Stimulated activated naive CD8-positive, alpha-beta T cell treated with anti-CD3 and anti-CD28 coated beads, Interleukin-15, Interleukin-2, amounts not matched to agents 100 U/mL and 50 U/mL, for 24 hours (primary cell): ENCODE measurements around the gene TULP1.

ENCODE experiments used
- ATAC-seq: fragments of 150-1000 bp; cut with Tn5 transposase; one replicate; pipeline ENCODE4 v1.10.0; 2021
- DNase-seq: peaks from one replicate; pipeline ENCODE4 v3.0.0; 2021

The TULP1 gene

DNA sequence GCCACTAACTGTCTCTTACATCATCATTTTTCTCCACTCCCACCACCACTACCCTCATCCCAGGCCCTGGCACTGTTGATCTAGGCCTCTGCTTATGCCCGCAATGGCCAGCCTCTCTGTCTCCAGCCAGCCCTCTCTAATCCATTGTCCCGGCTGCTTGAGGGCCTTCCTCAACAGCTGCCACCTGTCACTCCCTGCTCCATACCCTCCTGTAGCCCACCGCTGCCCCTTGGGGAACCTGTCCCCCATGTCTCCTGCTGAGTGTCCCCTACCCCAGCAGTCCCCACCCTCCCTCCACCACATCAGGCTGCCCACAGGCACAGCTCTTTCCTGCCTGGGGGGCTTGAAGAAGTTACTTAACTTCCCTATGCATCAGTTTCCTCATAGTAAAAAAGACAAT is 29.2 kb downstream of the TULP1 start:
- no peak for ATAC-seq
- DNase-seq, result no peak

DNA sequence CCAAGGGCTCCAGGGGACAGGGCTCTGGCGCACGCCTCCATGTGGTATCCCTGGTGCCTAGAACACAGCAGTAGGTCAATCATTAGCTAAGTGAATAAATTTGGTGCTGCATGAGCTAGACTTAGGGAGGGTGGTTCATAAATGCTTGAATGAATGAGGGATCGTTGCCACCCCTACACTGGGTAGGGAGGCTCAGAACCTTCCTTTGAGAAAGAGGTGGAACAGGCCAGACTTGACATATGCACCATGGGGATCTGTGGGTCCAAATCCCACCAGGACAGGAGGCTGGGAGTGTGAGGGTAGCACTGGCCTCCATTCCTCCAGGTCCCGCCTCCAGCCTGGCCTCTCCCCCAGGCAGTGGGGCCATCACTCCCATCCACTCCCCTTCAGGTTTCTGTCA is 29.6 kb downstream of the TULP1 start:
- no peak for DNase-seq
- ATAC-seq, result no peak

DNA sequence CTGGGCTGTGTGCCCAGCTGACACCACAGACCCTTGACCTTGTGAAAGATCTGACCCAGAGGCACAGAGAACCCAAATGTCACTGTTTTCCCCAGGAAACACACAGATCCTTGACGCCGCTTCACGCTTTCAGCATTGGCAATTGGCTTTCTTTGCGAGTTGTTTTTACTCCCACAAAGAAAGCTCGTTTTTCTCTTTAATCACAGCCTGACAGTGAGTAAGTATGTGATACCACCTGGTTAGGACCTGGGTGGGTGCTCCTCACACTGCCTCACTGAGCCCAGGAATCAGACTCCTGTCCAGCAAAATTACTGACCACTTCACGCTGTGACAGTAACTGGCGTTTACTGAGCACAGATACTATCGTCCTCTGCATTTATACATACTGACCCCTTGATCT is 31.5 kb downstream of the TULP1 start:
- no peak for DNase-seq
- no peak for ATAC-seq

DNA sequence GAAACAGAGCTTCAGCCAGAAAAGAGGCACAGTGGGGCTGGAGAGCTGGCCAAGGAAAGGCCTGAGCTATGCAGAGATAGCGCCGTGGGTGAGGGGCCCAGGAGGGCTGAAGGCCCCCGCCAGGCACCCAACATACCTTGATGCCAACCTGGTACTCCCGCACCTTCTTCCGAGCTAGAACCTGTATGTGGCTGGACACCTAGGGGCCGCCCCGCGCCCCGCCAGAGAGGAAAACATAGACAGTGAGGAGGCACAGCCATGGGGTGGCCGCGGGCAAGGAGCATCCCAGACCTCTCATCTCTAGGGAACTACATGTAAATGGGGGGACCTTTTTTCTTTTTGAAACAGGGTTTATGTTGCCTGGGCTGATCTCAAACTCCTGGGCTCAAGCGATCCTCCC is 32.5 kb downstream of the TULP1 start:
- DNase-seq, result no peak
- no peak for ATAC-seq

DNA sequence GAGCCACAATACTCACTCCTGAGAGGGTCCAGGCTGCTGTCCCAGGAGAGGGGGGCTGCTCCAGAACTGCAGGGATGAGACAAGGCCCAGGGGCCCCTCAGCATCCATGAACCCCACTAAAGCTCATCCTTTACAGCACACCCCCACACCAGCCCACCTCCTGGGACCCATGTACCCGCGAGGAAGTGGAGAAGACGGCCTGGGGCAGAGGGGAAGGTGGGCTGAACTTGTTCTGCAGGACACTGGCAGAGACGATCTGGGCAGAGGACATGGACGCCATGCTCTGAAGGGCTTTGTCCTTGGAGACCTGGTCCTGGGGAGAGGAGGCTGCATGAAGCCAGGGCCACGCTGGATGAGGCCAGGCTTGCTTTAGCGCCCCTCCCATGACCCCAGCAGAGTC is 34.4 kb downstream of the TULP1 start:
- DNase-seq (no peak), ATAC-seq (no peak)

DNA sequence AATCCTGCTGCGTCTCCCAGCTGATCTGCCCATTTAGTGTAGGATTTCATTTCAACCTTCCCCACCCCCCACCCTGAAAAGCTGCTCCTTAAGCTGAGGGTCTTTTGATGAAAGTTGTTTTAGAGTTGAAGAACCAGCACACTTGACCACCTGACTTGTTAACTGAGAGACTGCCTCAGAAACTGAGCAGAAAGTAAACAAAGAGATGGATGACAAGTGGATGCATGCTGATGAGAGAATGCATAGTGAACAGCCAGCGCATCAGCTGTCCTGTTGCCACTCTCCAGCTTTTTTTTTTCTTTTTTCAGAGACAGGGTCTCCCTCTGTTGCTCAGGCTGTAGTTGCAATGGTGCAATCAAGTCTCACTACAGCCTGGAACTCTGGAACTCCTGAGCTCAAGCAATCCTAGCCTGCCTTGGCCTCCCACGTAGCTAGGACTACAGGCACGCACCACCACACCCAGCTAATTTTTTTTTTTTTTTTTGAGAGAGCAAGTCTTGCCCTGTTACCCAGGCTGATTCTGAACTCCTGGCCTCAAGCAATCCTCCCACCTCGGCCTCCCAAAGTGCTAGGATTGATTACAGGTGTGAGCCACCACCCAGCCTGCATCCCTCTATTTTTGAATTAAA is 35.0 kb downstream of the TULP1 start:
- ATAC-seq (no peak), DNase-seq (no peak)

DNA sequence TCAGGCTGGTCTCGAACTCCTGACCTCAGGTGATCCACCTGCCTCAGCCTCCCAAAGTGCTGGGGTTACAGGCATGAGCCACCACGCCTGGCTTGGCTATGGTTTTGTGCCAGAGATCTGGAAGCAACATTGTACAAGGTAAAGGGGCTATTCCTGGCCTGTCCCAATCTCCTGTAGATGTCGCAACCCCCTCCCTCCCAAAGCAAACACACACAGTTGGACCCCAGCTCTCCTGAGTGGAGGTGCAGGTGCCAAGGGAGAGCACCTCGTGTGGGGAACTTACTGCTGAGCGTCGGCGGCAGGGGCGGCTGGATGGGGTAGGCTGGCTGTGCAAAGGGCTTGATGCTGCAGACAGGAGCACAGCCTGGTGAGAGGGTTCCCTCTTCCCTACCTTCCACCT is 35.7 kb downstream of the TULP1 start:
- ATAC-seq (no peak), DNase-seq (no peak)

DNA sequence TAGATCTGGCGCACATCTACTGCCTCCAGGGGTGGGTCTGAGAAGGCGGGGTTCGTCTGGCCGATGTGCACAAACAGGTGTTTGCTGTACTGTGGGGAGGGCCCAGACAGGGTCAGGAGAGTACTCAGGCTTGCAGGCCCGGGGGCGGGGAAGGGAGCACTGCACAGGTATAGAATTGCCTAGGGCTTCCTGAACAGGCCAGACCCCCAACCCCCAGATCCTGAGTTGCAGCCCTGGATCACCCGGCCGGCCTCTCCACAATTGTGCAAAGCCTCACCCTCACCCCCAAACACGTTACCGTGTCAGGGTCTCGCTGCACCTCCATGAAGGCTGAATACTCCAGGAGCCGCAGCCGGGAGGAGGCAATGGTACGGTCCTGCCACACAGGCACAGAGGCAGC is 36.7 kb downstream of the TULP1 start:
- no peak for ATAC-seq
- no peak for DNase-seq

DNA sequence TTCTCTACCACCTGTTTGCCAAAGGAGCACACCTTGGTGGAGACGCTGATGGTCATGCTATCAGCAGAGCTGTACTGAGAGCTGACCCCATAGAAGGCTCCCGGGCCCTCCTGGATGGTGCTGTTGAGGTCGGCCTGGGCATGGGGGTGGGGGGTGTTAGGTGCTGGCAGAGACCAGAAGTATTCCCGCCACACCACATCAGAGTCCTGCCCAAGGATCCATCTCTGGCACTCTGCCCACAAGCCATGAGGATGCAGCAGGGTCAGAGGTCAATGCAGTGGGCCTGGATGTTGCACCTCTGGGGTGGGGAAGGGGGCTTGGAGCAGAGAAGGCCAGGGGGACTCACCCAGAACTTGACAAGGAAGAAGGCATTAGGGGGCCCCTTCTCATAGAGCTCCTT is 37.1 kb downstream of the TULP1 start:
- DNase-seq (no peak), ATAC-seq (no peak)

DNA sequence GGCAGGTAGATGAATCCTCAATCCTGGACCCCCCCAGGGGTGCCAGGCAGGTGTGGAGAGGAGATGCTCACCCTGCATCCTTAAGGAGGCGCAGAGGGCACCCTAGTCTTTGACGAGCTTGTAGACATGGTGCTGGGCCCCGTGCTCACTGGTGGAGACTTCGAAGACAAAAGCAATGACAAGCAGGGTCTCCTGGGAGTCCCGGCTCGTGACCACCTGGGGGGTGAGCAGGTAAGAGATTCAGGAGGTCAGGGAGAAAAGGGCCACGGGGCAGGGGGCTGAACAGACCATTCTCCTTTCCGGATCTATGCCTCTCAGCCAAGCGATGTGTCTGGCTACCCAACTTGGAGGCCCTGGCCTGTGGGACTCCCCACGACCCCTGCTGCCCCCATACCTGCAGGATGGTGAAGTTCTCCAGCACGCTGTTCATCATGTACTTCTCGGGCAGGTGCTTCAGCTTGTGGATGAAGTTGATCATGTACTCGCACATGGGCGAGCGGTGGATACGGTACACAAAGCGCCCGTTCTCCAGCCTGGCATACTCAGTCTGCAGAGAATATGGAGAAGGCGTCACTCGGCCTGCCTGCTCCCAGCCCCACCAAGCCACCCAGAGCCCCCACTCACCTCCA is 37.6 kb downstream of the TULP1 start:
- ATAC-seq, result peak; percentile 7

DNA sequence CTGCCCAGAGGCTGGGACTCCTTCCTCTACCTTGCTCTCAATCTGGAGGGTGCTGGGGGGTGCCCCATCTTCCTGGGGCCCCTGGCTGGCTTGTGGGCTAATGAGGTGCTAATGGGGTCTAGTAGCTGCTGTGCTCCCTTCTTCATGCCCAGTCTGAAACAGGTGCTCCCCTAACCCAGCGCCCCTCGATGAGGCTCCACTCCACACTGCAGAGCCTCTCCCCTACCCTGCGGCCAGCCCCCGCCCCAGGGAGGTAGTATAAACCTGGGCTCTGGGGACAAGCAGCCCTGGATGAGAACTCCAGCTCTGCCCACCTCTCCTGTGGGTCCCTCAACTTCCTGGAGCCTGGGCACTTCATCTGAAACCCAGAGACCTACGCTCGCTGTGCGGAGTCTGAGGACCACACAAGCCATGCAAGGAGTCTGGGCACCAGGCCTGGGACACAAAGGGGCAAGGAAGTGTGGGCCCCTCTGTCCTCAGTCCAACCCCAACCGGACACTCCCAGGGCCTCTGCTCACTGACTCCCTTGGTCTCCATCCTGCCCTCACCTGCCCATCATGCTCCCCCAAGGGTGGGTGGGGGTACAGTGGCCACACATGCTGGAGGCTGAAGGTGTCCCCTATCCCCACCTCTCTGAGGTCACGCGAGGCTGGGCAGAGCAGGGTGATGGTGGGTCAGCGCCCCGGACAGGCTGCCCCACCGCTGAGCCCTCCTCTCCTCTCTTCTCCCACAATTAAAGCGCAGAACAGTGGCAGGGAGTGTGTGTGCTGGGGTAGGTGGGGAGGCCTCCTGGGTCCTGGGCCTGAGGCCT is 38.4 kb downstream of the TULP1 start:
- ATAC-seq, result peak; percentile 19
- peak; percentile 51 for DNase-seq

More for the DNA sequence above, 37.6 kb downstream of the TULP1 start:
- DNase-seq, result no peak

DNA sequence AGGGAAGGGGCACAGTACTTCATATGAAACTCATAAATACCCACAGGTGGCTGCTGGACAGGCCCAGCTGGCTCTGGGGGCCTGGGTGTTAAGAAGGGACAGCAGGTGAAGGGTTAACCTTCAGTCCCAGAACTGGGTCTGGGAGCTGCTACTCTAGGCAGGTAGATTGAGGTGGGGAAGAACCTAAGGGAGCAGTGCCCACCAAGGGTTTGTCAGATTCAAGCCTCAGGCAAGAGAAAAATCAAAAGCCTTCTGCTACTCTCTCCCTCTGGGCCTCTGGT is 38.9 kb downstream of the TULP1 start:
- no peak for DNase-seq
- ATAC-seq, result no peak

DNA sequence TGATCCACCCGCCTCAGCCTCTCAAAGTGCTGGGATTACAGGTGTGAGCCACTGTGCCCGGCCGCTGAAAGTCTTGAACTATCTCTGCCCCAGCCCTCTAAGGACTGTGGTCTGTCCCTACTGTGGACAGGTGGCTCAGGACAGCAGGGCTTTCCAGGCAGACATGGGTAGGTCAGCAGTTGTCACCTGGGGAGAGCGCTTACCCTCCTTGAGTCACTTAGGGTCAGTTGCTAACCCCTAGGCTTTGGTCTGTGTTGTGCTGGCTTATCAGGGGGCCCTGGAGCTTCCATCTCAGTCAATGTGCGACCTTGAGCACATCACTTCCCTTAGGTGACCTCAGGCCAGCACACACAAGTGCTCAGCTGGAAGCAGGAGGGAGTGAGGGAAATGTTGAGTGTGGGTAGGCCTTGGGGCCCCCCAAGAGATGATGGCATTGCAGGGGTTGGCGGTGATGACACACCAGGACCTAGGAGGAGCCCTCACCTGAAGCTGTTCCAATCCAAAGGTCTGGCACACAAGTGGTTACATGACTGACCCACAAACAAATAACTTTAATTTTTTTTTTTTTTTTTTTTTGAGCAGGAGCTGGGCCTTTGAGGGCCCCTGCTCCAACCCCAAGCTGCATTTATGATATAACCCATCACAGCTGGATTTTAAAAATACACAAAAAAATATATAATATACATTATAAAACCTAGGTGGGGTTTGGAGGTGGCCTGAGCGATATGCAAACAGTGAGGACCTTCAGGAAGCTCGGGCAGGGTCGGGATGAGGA is 39.4 kb downstream of the TULP1 start:
- ATAC-seq (peak; percentile 28), DNase-seq (no peak)

DNA sequence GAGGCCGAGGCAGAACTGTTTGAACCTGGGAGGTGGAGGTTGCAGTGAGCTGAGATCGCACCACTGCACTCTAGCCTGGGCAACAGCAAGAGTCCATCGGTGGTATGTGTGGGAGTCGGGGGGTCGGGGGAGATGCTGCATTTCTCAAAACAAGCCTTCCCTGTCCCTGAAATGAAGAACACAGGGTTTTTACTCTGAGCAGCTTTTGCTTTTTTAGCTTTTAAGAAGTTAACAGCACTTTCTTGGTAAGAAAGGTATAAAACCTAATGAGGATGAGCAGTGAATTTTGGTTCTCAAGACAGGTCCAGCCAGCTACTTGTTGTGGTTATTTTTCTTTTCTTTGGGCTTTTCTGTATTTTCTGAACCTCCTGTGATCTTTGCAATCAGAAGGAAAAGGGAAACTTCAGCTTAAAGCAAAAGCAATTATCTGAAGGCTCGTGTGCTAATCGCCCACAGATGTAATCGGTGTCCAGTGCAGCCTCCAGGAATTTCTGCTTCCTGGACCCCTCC is 40.8 kb downstream of the TULP1 start:
- ATAC-seq (no peak), DNase-seq (no peak)

DNA sequence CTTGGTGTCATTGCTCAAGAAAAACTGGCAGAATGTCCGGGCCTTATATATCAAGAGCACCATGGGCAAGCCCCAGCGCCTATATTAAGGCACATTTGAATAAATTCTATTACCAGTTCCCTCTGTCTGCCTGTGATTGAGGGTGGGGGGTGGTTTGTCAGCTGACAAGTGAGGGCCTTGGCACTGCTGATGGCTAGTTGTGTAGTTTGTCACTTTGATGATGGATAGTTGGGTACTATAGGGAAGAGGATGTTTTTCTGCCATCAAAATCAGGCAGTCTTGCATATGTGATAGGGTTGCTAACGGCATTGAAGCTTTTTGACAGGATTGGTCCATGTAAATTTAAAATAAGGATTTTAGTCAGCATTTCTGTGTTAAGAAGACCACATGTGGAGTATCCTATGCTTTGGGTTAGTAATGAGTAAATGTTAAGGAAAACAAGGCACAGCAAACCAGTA is 42.0 kb downstream of the TULP1 start:
- DNase-seq (no peak), ATAC-seq (no peak)

DNA sequence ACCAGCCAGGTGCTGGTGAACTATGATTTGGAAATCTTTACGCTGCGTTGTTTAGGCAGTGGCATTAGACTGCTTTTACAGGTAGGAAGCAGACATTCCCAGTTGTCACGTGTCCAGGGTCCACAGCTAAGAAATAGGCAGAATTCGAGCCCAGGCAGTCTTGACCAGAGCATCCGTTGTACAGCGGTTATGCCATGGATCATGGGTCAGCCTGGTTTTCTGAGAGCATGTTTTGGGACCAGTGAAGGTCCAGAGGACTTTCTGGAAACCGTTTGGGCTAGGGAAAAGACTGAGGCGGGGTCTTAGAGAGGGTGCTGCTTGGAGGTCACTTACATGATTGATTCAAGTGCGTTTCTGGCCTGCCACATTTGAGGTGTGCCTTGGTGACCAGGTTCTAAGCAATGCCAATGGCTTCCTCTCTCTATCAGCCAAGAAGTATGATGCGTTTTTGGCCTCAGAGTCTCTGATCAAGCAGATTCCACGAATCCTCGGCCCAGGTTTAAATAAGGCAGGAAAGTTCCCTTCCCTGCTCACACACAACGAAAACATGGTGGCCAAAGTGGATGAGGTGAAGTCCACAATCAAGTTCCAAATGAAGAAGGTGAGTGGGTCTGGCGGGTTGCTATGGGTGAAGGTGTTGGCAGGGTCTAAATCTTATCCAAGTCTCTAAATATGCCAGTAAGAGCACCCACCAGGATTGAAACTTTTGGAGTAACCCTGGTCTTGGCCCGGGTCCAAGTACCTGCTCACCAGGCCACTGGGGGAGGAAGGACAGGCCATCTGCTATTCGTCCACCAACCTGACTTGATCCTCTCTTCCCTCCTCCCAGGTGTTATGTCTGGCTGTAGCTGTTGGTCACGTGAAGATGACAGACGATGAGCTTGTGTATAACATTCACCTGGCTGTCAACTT is 42.7 kb downstream of the TULP1 start:
- peak; percentile 23 for DNase-seq
- no peak for ATAC-seq

DNA sequence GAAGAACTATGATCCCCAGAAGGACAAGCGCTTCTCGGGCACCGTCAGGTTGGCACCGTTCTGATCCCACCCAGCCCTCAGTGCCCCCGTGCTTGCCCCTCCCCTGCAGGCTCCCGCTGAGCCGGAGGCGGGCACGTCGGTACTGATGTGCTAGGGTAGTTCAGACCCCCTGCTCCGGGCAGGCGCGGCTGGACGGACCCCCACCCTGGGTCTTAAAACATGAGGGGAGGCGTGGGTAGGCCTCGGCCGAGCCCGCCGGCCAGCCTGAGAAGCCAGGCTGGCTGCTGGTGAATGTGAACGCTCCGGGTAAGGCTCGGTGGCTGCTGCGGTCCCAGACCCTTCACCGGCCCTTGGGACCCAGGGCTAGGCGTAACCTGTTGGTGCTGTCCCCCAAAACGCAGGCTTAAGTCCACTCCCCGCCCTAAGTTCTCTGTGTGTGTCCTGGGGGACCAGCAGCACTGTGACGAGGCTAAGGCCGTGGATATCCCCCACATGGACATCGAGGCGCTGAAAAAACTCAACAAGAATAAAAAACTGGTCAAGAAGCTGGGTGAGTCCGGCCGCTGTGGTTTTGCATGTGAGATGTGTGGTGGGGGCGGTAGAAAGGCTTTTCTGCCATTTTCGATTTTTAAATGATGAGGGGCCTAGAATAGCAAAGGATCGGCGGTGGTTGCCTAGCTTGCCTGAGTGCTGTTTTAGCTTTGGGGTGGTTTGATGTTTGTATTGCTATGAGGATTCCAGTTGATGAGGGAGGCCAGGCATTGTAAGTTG is 43.5 kb downstream of the TULP1 start:
- ATAC-seq (no peak), DNase-seq (no peak)

DNA sequence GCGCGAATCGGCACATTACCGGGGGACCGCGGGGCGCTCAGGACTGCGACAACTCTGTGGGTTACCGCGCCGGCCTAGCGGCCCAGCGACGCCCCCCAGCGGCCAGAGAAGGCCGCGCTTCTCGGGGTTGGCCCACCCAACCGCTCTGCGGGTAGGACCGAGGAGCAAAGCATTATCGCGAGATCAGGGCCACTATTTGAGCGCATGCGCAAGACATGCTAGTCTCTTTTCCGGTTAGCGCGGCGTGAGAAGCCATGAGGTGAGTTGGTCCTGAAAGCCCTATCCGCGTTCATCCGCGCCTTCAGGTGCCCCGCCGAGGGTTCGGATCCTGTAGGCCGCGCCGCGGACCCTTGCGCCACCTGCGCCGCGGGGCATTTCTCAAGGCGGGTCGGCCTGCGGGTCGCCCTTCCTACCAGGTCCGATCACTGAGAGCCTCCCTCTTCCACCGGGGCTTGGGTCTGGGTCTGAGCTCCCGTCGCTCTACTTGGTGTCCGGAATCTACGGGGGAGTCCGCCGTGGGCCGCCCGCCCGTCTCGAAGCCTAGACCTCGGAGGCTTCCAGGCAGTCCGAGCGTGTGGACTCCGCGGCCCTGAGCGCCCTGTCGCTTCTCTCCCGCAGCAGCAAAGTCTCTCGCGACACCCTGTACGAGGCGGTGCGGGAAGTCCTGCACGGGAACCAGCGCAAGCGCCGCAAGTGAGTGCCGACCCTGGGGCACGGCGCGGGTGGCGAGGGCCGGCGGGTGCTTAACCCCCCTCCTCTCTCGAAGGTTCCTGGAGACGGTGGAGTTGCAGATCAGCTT is 44.3 kb downstream of the TULP1 start, which contains the start of gene RPL10A:
TSS of gene RPL10A (plus strand) at position 221 of the 799 bp plus-strand sequence. CDS start at position 255, 34 bp downstream.
- DNase-seq, result peak; percentile 96
- peak; percentile 93 for ATAC-seq

DNA sequence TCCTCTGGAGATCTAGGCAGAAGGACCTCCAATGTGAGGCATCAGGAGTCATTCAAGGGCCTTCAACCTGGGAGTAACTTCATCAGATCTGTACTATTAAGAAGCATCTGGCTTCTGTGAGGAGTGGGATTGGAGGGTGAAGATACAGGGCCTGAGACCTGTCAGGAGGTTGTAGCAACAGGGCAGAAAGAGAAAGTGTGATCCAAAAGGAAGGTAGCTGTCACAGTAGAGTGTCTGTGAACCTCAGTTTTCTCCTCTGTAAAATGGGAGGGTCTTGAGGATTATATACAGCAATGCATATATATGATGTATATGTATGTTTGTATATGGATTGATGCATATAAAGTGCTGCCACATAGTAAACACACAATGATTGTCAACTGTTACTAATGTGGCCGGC is 47.0 kb downstream of the TULP1 start:
- no peak for DNase-seq

DNA sequence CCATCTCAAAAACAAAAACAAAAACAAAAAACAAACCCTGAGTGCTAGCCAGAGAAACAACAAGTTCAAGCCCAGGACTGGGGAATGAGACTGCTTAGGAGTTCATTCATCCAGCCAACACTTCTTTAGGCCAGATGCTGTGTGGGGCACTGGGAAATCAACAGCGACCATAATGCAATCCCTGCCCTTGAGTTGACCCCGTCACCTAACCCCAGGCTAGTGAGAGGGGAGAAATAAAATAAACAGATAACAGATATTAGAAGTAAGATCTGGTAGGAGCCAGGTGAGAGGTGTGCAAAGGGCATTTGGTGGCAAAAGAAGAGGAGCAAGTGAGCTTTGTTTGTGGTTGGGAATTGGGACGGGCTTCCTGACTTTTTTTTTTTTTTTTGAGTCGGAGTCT is 49.4 kb downstream of the TULP1 start:
- DNase-seq (no peak), ATAC-seq (no peak)

More for the DNA sequence above, 47.0 kb downstream of the TULP1 start:
- no peak for ATAC-seq
